Posterior vena cava (tissue), 2 donors: ENCODE results near the gene CDK10. TPM values are rescaled to one million over a fixed set of nuclear protein-coding genes. Genes with fewer than 3 reads are reported as not detected.

Source experiments
- DNase-seq: peaks from one replicate; pipeline ENCODE4 v3.0.0-alpha.2; 2020; ENCODE audit warnings: low spot score
- intact Hi-C, 2 donors: fragments of 100-400 bp; cut with DNase I; formaldehyde crosslinking; loops; one replicate each; pipeline versions ENCODE4 v1.14.1 to v1.14.2; 2022 to 2023
- long read RNA-seq, 2 donors: library from polyadenylated mRNA; unstranded; transcript quantifications; one replicate each; pipeline ENCODE4 v2.0.0, GENCODE V29; 2020 to 2021
- total RNA-seq, 2 donors: library from RNA; stranded (reverse); fragmentation: NEBNext Ultra II Directional; extraction: Animal tissue kit (Norgen Biotek cat#: 25700); gene quantifications; one replicate each; pipeline ENCODE4 v1.2.1, GENCODE V29; 2021
- donor health status: DM: yes; HTN: yes; CAD: no.
- donor health status: DM: yes; HTN: yes; CAD: no.

The CDK10 gene
- 10 to 100 TPM; 33.7 to 37.5 TPM for total RNA-seq
- long read RNA-seq, donor 1, partial matches to known transcripts, result 2 of 20 reads
- long read RNA-seq, donor 1, other reads (novel, unspliced or antisense), result 12 of 20 reads
- long read RNA-seq, donor 2, transcript CDK10-202 (13 exons, 1,798 nt), result major isoform, 16 of 96 reads
- long read RNA-seq, donor 2, transcript CDK10-212 (12 exons, 1,376 nt), result minor isoform, 13 of 96 reads
- long read RNA-seq, donor 2, partial matches to known transcripts, result 8 of 96 reads
- long read RNA-seq, donor 2, other reads (novel, unspliced or antisense), result 58 of 96 reads

- peak; percentile 97 for DNase-seq
- intact Hi-C loops, result no loop called here
Observed at GRCh38 chr16:89686520-89687091, at the start of gene CDK10. Gene CDK10, plus strand, starts transcription at chr16:89686689. Its CDS starts 22 bp downstream, at chr16:89686711.

GRCh38 chr16:89637379-89637778 is 49.1 kb upstream of the CDK10 start:
- no peak for DNase-seq
- intact Hi-C loops, result no loop called here

GRCh38 chr16:89638455-89638854 is 48.0 kb upstream of the CDK10 start:
- no peak for DNase-seq
- intact Hi-C loops, result no loop called here

- intact Hi-C loops, result no loop called here
- DNase-seq, result no peak
Observed at GRCh38 chr16:89639385-89639784, 47.1 kb upstream of the CDK10 start.

GRCh38 chr16:89641458-89642119 is 44.9 kb upstream of the CDK10 start:
- DNase-seq, result no peak
- intact Hi-C loops, result loop anchor here (5.0 to 10.0 kb wide), 4 partner anchors 64 to 937 kb away; partner anchors contain the start of genes CPNE7 (in 2 of the 2), CTU2 (in 1 of the 2) and RNF166 (in 1 of the 2)

- no peak for DNase-seq
- intact Hi-C loops, result loop anchor here (5.0 to 10.0 kb wide), 4 partner anchors 65 to 938 kb away; partner anchors contain the start of genes CPNE7 (in 2 of the 2), CTU2 (in 1 of the 2) and RNF166 (in 1 of the 2)
Observed at GRCh38 chr16:89642574-89642973, 43.9 kb upstream of the CDK10 start.

GRCh38 chr16:89643769-89644300 is 42.7 kb upstream of the CDK10 start:
- DNase-seq, result no peak
- intact Hi-C loops, result loop anchor here (5.0 to 10.0 kb wide), 4 partner anchors 67 to 939 kb away; partner anchors contain the start of genes CPNE7 (in 2 of the 2), CTU2 (in 1 of the 2) and RNF166 (in 1 of the 2)

GRCh38 chr16:89645122-89645521 is 41.4 kb upstream of the CDK10 start:
- intact Hi-C loops, result loop anchor here (10.0 kb wide), 3 partner anchors 70 to 940 kb away; partner anchors contain the start of genes CPNE7 (in 1 of the 2), CTU2 (in 1 of the 2) and RNF166 (in 1 of the 2)
- DNase-seq, result no peak

GRCh38 chr16:89646270-89646669 is 40.2 kb upstream of the CDK10 start:
- intact Hi-C loops, result loop anchor here (10.0 kb wide), 3 partner anchors 71 to 941 kb away; partner anchors contain the start of genes CPNE7 (in 1 of the 2), CTU2 (in 1 of the 2) and RNF166 (in 1 of the 2)
- no peak for DNase-seq

- DNase-seq, result no peak
- intact Hi-C loops, result loop anchor here (10.0 kb wide), 3 partner anchors 72 to 942 kb away; partner anchors contain the start of genes CPNE7 (in 1 of the 2), CTU2 (in 1 of the 2) and RNF166 (in 1 of the 2)
Observed at GRCh38 chr16:89646906-89647305, 39.6 kb upstream of the CDK10 start.

GRCh38 chr16:89651584-89651983 is 34.9 kb upstream of the CDK10 start:
- no peak for DNase-seq
- intact Hi-C loops, result loop anchor here in 1 of 2 donors (1.0 kb wide), 1 partner anchor 10 kb away; no protein-coding TSS in a partner anchor

- DNase-seq, result no peak
- intact Hi-C loops, result no loop called here
Observed at GRCh38 chr16:89653656-89654295, 32.7 kb upstream of the CDK10 start.

GRCh38 chr16:89655062-89655643 is 31.3 kb upstream of the CDK10 start:
- intact Hi-C loops, result no loop called here

GRCh38 chr16:89656435-89657121 is 29.9 kb upstream of the CDK10 start:
- intact Hi-C loops, result no loop called here
- no peak for DNase-seq

More at GRCh38 chr16:89655062-89655643, 31.3 kb upstream of the CDK10 start:
- DNase-seq, result no peak

GRCh38 chr16:89657442-89658220 is 28.9 kb upstream of the CDK10 start, which contains the start of the genes CHMP1A and SPATA33:
Gene CHMP1A, minus strand, starts transcription at chr16:89657708. Its CDS starts 120 bp downstream, at chr16:89657588.
Gene SPATA33, plus strand, starts transcription at chr16:89657836. Its CDS starts 76 bp downstream, at chr16:89657912.
- intact Hi-C loops, result no loop called here
- peak; percentile 97 for DNase-seq

GRCh38 chr16:89658221-89658879 is 28.1 kb upstream of the CDK10 start:
- intact Hi-C loops, result no loop called here
- DNase-seq, result no peak
